HG03039 (cell line): ENCODE results near the gene EIF4G1.
"Not testable (repeated sequence)": the region's sequence is repeated elsewhere in the genome, so short reads cannot be mapped to it uniquely, and the experiment has no call there.

Experiments
- ATAC-seq: cut with Tn5 transposase; IDR thresholded peaks from one replicate; pipeline ENCODE4 v1.9.1; 2021; ENCODE audit warnings: mild to moderate bottlenecking, moderate library complexity; ENCODE audit not compliant: unreplicated experiment

EIF4G1 gene

GRCh38 chr3:184334470-184335158 is 20.2 kb downstream of the EIF4G1 start:
- no peak for ATAC-seq

- ATAC-seq = no peak
These were observed 20.9 kb downstream of the EIF4G1 start for GRCh38 chr3:184335291-184335660.

DNA sequence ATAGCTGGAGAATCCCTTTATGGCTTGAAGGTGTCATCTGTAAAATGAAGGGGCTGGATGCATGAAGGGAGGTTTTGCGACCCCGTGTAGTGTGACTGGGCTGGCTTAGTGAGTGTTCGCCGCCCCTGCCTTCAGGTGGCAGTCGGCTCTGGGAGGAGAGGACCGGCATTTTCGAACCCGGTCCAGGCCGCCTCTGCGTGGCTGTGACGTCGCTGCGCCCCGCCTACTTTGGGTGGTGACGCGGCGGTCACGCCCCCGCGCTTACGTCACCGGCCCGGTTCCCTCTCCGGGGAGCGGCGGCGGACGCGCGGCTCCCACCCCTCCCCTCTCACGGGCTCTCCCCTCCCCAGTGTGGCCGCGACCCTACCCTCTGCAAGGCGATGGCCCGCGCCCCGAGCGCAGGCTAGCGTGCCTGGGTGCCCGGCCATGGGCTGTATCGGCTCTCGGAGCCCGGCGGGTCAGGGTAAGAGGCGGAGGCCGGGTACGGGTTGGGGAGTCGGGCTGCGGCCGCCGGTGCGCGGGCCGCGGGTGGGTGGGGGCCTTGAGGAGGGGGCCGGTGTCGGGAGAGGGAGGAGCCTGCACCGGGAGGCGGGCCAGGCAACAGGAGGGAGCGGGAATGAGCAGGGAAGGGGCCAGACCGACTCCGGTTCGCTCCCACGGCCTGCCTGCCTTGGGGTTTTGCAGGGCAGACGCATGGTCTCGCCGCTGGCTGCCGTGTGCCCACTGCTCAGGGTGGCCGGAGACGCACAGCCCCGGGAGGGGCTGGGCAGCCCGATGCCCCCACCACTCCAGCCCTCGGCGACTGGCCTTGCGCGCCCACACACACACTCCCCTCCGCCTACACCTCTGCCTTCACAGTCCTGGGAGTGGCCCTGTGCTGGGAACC is 21.5 kb downstream of the EIF4G1 start:
- peak; percentile 64 for ATAC-seq

DNA sequence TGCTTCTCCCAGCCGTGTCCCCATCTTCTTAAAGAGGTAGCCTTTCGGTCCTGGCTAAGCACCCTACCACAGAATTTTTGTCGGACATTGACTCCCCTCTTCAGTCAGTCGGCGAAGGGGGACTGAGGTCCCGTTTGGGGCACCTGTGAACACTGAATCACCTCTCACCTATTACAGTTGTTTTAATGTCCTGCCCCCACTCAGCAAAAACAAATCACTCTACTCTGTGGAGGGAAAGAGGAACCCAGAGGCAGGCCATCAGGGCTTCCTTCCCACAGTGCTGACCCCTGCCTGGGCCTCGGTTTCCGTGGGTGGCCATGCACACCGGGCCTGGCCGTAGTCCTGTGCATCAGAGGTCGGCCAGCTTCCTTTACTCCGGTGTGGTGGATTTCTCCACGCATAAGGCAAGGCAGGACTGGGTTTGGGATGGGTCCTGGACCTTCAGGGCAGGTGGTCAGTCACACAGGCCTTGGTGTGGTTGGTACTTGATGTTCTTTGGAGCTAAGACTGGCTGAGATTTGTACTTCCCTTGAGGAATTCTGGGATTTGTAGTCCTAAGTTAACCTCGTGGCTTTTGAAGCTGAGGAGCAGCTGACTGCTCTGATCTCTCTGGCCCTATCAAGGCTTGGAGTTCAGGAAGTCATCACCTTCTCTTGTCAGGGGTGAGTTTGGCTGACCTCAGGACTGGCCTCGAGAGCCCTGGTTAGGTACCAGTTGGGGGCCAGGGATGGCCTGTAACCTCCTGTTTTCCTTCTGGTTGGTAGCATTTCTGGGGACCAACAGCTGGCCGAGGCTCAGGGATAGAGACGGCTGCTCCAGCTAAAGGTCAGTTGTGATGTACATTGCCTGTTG is 22.4 kb downstream of the EIF4G1 start:
- no peak for ATAC-seq

DNA sequence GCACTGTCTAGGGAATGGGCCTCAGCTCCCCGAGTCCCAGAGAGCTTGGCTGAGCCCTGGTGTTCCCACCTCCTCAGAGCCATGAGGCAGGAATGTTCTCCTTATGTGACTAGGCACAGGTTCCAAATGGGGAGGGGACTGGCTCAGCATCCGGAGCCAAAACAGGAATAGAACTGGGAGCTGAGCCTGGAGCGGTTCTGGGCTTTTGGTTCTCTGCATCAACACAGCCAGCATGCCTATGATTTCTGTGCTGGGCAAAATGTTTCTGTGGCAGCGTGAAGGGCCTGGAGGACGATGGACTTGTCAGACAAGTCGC is 23.0 kb downstream of the EIF4G1 start, which contains the start of gene FAM131A:
TSS of gene FAM131A (plus strand) at position 202 of the 316 bp plus-strand sequence. CDS start at position 233, 31 bp downstream.
- no peak for ATAC-seq

- ATAC-seq = no peak
These were observed 23.6 kb downstream of the EIF4G1 start for GRCh38 chr3:184337981-184338380.

GRCh38 chr3:184338511-184338945 is 24.1 kb downstream of the EIF4G1 start:
- no peak for ATAC-seq

DNA sequence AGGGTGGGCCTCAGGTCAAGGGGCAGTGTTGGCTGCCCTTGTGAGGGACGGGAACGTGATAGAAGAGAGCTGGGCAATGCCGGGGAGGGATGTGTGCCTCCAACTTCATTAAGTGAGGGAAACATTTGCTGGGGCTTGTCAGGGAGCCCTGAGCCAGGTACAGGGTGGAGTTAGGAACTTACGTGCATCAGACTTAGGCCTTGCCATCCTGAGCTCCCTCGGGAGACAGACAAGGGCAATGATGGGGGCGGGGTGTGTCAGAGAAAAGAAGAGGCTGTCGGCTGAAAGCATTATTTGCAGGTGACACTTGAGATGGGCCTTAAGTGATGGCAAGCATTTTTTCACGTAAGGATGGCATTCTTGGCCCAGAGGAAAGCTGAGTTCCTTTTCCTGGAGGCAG is 24.6 kb downstream of the EIF4G1 start:
- no peak for ATAC-seq

- ATAC-seq = not testable (repeated sequence)
These were observed 25.2 kb downstream of the EIF4G1 start for GRCh38 chr3:184339451-184340135.

GRCh38 chr3:184341925-184342324 is 27.5 kb downstream of the EIF4G1 start:
- ATAC-seq = no peak

GRCh38 chr3:184343200-184343876 is 28.9 kb downstream of the EIF4G1 start:
- ATAC-seq = no peak

- no peak for ATAC-seq
These were observed 30.3 kb downstream of the EIF4G1 start for GRCh38 chr3:184344579-184345316.

- ATAC-seq = no peak
These were observed 31.1 kb downstream of the EIF4G1 start for GRCh38 chr3:184345317-184346144.

DNA sequence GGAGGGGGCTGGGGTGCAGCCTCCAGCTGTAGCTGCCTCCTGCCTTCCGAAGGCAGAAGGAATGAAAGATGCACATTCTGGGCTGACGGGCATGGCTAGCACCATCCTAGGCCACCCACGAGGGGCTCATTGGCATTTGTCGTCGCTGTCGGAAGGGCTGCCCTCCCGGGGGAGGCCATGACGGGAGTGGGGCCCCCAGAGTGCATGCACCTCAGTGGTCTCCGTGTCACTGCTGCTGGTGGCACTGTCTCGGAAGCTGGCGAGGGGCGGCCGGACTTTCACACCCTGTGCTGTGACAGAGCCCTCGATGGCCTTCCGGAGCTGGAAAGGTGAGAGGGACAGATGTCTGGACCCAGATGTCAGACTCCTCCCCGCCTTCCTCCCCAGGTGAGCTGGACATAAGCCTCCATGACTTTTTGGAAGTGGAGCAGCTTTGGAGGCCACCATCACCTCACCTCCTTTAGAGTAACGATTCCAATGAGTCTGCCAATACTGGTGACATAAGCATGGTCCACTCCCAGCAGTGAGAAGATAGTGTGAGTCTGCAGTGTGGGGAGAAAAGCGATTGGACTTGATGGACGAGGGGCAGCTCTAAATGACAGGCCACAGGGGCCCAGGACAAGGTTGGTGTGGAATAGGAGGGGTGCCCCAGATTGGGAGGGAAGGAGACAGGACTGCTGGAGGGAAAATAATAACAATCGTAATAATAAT is 32.2 kb downstream of the EIF4G1 start:
- ATAC-seq = no peak

DNA sequence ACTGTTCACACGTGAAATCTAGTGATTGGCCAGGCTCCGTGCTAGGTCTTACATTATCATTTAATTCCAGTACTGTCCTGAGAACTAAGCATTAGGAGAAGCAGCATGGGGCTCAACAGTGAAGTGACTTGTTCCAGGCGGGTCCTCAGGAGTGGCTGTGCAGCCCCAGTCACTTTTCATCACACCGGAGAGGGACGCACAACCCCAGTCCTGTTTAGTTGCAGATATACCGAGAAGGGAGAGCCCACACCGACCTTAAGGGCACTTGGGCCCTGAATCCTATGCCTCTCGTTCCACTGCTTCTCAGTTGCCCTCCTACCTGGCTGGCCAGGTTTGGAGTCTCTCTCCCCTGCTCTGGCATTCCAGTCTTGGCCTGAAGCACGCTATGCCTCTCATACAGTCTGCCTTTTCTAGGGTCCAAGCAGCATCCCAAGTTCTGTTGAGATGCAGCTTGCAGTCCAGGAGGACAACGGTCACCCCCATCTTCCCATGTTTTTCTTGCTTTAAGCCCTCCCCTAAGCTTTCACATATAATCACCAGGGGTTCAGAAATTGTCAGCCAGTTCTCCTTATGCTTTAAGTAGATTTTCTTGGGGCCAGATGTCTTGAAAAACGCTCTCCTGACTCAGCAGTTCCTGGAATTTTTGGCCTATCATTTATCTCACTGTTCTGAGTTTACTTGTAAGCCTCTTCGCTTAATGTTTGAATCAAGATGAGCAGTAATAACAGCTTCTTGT is 33.1 kb downstream of the EIF4G1 start:
- ATAC-seq = no peak

GRCh38 chr3:184348057-184348382 is 33.6 kb downstream of the EIF4G1 start:
- ATAC-seq = no peak
